ENCODE measurements around the gene TCAIM. TPM values are rescaled to one million over a fixed set of nuclear protein-coding genes. Genes with fewer than 3 reads are reported as not detected.

Gene TCAIM
- polyA plus RNA-seq, 1 of the 3 experiments (the other 2 are of a cell fraction): 8.4 TPM

DNA sequence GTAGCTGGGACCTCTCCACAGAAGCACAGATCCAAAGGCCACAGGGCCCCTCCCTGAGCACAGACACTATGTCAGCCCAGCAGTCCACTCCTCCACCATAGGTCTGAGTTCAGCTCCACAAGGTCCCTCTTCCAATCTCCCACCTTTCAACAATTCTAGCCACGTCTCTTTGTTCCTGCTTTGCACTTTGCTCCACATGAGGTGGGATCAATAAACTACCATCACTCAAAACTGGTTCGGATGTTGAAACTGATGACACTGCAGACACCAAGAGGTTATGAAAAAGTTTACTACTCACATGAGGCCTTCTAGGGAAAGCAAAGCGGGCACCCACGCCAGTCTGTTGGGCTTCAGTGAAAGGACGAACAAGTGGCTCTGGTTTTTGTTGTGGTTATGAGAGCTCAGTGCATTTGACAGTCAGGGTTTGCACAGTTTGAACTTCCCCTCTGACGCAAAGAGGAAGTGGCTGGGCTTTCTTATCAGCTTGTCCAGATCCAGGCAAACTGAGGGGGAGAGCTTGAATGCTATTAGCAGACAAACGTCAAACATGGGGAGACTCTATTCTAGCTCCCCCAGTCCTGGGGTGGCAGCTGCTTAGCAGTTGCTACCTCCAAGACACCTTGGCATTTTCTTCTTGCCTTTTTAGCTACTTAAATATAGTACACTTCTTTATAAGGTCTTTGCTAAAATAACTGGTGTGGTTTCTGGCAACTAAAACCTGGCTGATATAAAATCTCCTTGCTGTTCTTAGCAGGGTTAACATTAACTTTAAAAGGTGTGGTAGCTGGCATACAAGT, 101.1 kb downstream of the TCAIM start:
- Histone ChIP-seq H3K4me3 (ENCODE audit: low read depth in 2 of 2, low read length in 1 of 2) (no peak overlapping the region; a peak in 1 of 4 replicates), H3F3A (replicated peaks; ENCODE audit: insufficient read depth) (peaks cover 8% of the 10 kb centered on the region), H3K9me3 (no peaks in the 10 kb centered on the region), H4K20me1 (ENCODE audit: insufficient read depth) (no peaks in the 10 kb centered on the region), H3K9ac (no peak overlapping the region), H3K4me2 (no peak overlapping the region; the same call in 1 of the 2 replicates), H3K36me3 (replicated peaks in 1 of 2; ENCODE audit: control insufficient read depth in 1 of 2, insufficient read depth in 2 of 2, low read length in 1 of 2) (peaks cover 9% of the 10 kb centered on the region in 2 experiments), H3K79me2 (ENCODE audit: insufficient read depth) (no peaks in the 10 kb centered on the region), H3K27ac (ENCODE audit: low read depth in 2 of 2, low read length in 1 of 2) (peak overlapping the region; percentile 67 to 89), H3K4me1 (ENCODE audit: control insufficient read depth in 1 of 2, insufficient read depth in 2 of 2, low read depth in 1 of 2, low read length in 1 of 2) (peaks cover 3 to 28% of the 10 kb centered on the region in 2 experiments; a peak in 2 of 4 replicates), H3K9me2 (no peaks in the 10 kb centered on the region), H2AFZ (ENCODE audit: low read depth) (no peak overlapping the region), H3K27me3 (ENCODE audit: insufficient read depth) (no peaks in the 10 kb centered on the region)
- 0 out of 2 replicates have a peak, but pooled peaks have one; percentile 57 for TF ChIP-seq FOXJ3 (CRISPR knock-in tag; IDR thresholded peaks at IDR 0.05)
- TF ChIP-seq GATA2 (CRISPR knock-in tag; IDR thresholded peaks at IDR 0.05): peak; percentile 82
- peak; percentile 65 for TF ChIP-seq CHD2 (IDR thresholded peaks at IDR 0.05; ENCODE audit: low read length, partially characterized antibody)
- peak; percentile 50; the same call in 1 of the 2 replicates for TF ChIP-seq POLR2AphosphoS5 (IDR thresholded peaks at IDR 0.05; ENCODE audit: low read depth, low read length)
- TF ChIP-seq EP300 (IDR thresholded peaks at IDR 0.05; ENCODE audit: borderline replicate concordance in 1 of 2, low read depth in 1 of 2, low read length in 1 of 2): peak in 1 of 2 experiments; percentile 70; a peak in 2 of 4 replicates
- TF ChIP-seq RFX5 (IDR thresholded peaks at IDR 0.05; ENCODE audit: low read length): no peak
- TF ChIP-seq, protein P1, sequence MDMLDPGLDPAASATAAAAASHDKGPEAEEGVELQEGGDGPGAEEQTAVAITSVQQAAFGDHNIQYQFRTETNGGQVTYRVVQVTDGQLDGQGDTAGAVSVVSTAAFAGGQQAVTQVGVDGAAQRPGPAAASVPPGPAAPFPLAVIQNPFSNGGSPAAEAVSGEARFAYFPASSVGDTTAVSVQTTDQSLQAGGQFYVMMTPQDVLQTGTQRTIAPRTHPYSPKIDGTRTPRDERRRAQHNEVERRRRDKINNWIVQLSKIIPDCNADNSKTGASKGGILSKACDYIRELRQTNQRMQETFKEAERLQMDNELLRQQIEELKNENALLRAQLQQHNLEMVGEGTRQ (IDR thresholded peaks at IDR 0.05; ENCODE audit: borderline replicate concordance, low read depth, low read length): no peak
- TF ChIP-seq MEF2A (IDR thresholded peaks at IDR 0.05; ENCODE audit: borderline replicate concordance, low read depth): no peak
- 0 out of 2 replicates have a peak, but pooled peaks have one; percentile 29 for TF ChIP-seq SIN3A (IDR thresholded peaks at IDR 0.05; ENCODE audit: borderline replicate concordance, low read depth, low read length)
- TF ChIP-seq, protein P2, sequence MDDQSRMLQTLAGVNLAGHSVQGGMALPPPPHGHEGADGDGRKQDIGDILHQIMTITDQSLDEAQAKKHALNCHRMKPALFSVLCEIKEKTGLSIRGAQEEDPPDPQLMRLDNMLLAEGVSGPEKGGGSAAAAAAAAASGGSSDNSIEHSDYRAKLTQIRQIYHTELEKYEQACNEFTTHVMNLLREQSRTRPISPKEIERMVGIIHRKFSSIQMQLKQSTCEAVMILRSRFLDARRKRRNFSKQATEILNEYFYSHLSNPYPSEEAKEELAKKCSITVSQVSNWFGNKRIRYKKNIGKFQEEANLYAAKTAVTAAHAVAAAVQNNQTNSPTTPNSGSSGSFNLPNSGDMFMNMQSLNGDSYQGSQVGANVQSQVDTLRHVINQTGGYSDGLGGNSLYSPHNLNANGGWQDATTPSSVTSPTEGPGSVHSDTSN (IDR thresholded peaks at IDR 0.05): peak; percentile 74
- peak; percentile 73 for TF ChIP-seq RCOR1 (IDR thresholded peaks at IDR 0.05; ENCODE audit: low read length)
- peak; percentile 77 for TF ChIP-seq MXI1 (IDR thresholded peaks at IDR 0.05; ENCODE audit: low read depth, low read length)
- peak; percentile 19; the same call in 1 of the 2 replicates for TF ChIP-seq GABPA (IDR thresholded peaks at IDR 0.05; ENCODE audit: low read depth)
- TF ChIP-seq TCF12 (IDR thresholded peaks at IDR 0.05): peak; percentile 94
- TF ChIP-seq, protein P3, sequence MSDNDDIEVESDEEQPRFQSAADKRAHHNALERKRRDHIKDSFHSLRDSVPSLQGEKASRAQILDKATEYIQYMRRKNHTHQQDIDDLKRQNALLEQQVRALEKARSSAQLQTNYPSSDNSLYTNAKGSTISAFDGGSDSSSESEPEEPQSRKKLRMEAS (IDR thresholded peaks at IDR 0.05; ENCODE audit: low read depth): no peak; the same call in 1 of the 2 replicates
- peak; percentile 36; the same call in 1 of the 2 replicates for TF ChIP-seq RAD21 (IDR thresholded peaks at IDR 0.05; ENCODE audit: low read length)
- DNase-seq: peak; percentile 74
- CTCF ChIA-PET: interaction anchor here (1.3 kb wide), 1 partner anchor 8 kb away, joined by 3 read pairs; no protein-coding TSS in a partner anchor
- POLR2A ChIA-PET: interaction anchor here (0.9 to 1.7 kb wide), 4 partner anchors 9 to 101 kb away, joined by 3 to 11 read pairs (median 4); partner anchors contain the start of genes TCAIM and ZNF445
- 26% methylated on average over 7 of the region's 7 CpGs for WGBS (ENCODE audit: low lambda C conversion rate)

All from SK-N-SH (cell line).